GM23248 (cell line): ENCODE data around the gene YKT6. TPM values are rescaled to one million over a fixed set of nuclear protein-coding genes. Genes with fewer than 3 reads are reported as not detected.
"Not testable (repeated sequence)": the region's sequence is repeated elsewhere in the genome, so short reads cannot be mapped to it uniquely, and the experiment has no call there.

ENCODE experiments used
- DNase-seq: peaks from one replicate; pipeline ENCODE4 v3.0.0-alpha.2; 2015
- H2AFZ ChIP-seq: fragments of 200-600 bp; sonication (generic); 2 replicates; pipeline ENCODE4 v1.6.1; 2016; ENCODE audit warnings: antibody characterized with exemption
- H3F3A ChIP-seq: fragments of 200-600 bp; sonication (generic); 2 replicates; pipeline ENCODE4 v1.6.1; 2016; ENCODE audit warnings: mild to moderate bottlenecking, antibody characterized with exemption, mixed run types; ENCODE audit not compliant: insufficient read depth
- H3K27ac ChIP-seq: fragments of 200-600 bp; sonication (generic); 2 replicates; pipeline ENCODE4 v1.5.1; 2016; ENCODE audit warnings: mild to moderate bottlenecking
- H3K27me3 ChIP-seq: fragments of 200-600 bp; sonication (generic); replicated peaks from 2 replicates; pipeline ENCODE4 v1.6.1; 2016; ENCODE audit warnings: mild to moderate bottlenecking; ENCODE audit not compliant: insufficient read depth
- H3K36me3 ChIP-seq: fragments of 200-600 bp; sonication (generic); 2 replicates; pipeline ENCODE4 v1.6.1; 2016; ENCODE audit warnings: low read depth, mild to moderate bottlenecking
- H3K4me1 ChIP-seq: fragments of 200-600 bp; sonication (generic); 2 replicates; pipeline ENCODE4 v1.6.1; 2016; ENCODE audit warnings: mild to moderate bottlenecking; ENCODE audit not compliant: insufficient read depth
- H3K4me2 ChIP-seq: fragments of 200-600 bp; sonication (generic); one replicate; pipeline ENCODE4 v1.6.1; 2016; ENCODE audit warnings: mild to moderate bottlenecking; ENCODE audit not compliant: unreplicated experiment
- H3K4me3 ChIP-seq: fragments of 200-600 bp; sonication (generic); 2 replicates; pipeline ENCODE4 v1.5.1; 2016; ENCODE audit warnings: mild to moderate bottlenecking
- H3K79me2 ChIP-seq: fragments of 200-600 bp; sonication (generic); 2 replicates; pipeline ENCODE4 v1.6.1; 2016; ENCODE audit warnings: mild to moderate bottlenecking; ENCODE audit not compliant: insufficient read depth
- H3K9ac ChIP-seq: fragments of 200-600 bp; sonication (generic); 2 replicates; pipeline ENCODE4 v1.6.1; 2016; ENCODE audit warnings: mild to moderate bottlenecking
- H3K9me2 ChIP-seq: fragments of 200-600 bp; sonication (generic); 2 replicates; pipeline ENCODE4 v1.6.1; 2016; ENCODE audit warnings: mixed run types, mild to moderate bottlenecking, moderate library complexity; ENCODE audit not compliant: insufficient read depth
- H3K9me3 ChIP-seq: fragments of 200-600 bp; sonication (generic); one replicate; pipeline ENCODE4 v1.6.1; 2017; ENCODE audit warnings: low read depth
- H4K20me1 ChIP-seq: fragments of 200-600 bp; sonication (generic); 2 replicates; pipeline ENCODE4 v1.6.0; 2016; ENCODE audit not compliant: insufficient read depth
- EZH2 ChIP-seq: fragments of 200-600 bp; sonication (generic); IDR thresholded peaks from 2 replicates; pipeline ENCODE4 v1.6.1; 2018; ENCODE audit warnings: antibody characterized with exemption, mild to moderate bottlenecking; ENCODE audit not compliant: insufficient read depth, poor library complexity, severe bottlenecking
- EZH2phosphoT487 ChIP-seq: fragments of 200-600 bp; sonication (generic); IDR thresholded peaks from 2 replicates; pipeline ENCODE4 v1.6.1; 2018; ENCODE audit warnings: antibody characterized with exemption, moderate library complexity, mild to moderate bottlenecking, low read depth; ENCODE audit not compliant: insufficient read depth
- WGBS, 2 experiments: methylation state at CpG; one replicate each; pipeline ENCODE4 v1.1.6; 2015 to 2017; ENCODE audit warnings: low lambda C conversion rate in 2 of 2, low coverage in 1 of 2; ENCODE audit errors: missing lambda C conversion rate in 2 of 2; 5-methylcytosine and 5-hydroxymethylcytosine counted together
- in situ Hi-C: fragments of 300-500 bp; cut with MboI; formaldehyde crosslinking; loops from 2 replicates; pipeline ENCODE4 v1.15.0; 2020
- polyA plus RNA-seq: library from polyadenylated mRNA; unstranded; fragments of >200 nt; fragmentation: Nextera tagmentation; extraction: Ambion mirVana; gene quantifications from 2 replicates; pipeline ENCODE4 v1.2.1, GENCODE V29; 2016
- total RNA-seq: library from RNA; depleted of rRNA; stranded (reverse); fragments of >200 nt; shearing (Covaris generic); gene quantifications from 2 replicates; pipeline ENCODE4 v1.2.3, GENCODE V29; 2014

The YKT6 gene
- total and polyA plus RNA-seq, 2 experiments from 2014 or later = 108 to 148 TPM

GRCh38 chr7:44172352-44172751, 28.4 kb upstream of the YKT6 start:
- no peaks in the 10 kb centered on the region for H3K9me2 ChIP-seq
- no peaks in the 10 kb centered on the region for H3K79me2 ChIP-seq
- peaks cover 2% of the 10 kb centered on the region for H3K4me1 ChIP-seq
- H3K27ac ChIP-seq = no peak overlapping the region
- DNase-seq = no peak
- H3K4me3 ChIP-seq = no peak overlapping the region
- no peak overlapping the region for H3K4me2 ChIP-seq
- in situ Hi-C loops = no loop called here
- H3K27me3 ChIP-seq = no peaks in the 10 kb centered on the region
- no peak for TF ChIP-seq EZH2phosphoT487
- no peak for TF ChIP-seq EZH2
- H2AFZ ChIP-seq = no peak overlapping the region
- no peaks in the 10 kb centered on the region for H3K9me3 ChIP-seq
- no peaks in the 10 kb centered on the region for H3K36me3 ChIP-seq
- no peaks in the 10 kb centered on the region for H4K20me1 ChIP-seq
- no peak overlapping the region for H3K9ac ChIP-seq
- H3F3A ChIP-seq = no peaks in the 10 kb centered on the region

- Histone ChIP-seq H3K4me2 (no peak overlapping the region), H2AFZ (no peak overlapping the region), H3K4me1 (peaks cover 8% of the 10 kb centered on the region), H3K79me2 (no peaks in the 10 kb centered on the region), H4K20me1 (no peaks in the 10 kb centered on the region), H3K9me3 (no peaks in the 10 kb centered on the region), H3K9ac (no peak overlapping the region), H3F3A (0 out of 2 replicates have a peak, but pooled peaks cover 3% of the 10 kb centered on the region), H3K27me3 (no peaks in the 10 kb centered on the region), H3K36me3 (no peaks in the 10 kb centered on the region), H3K9me2 (no peaks in the 10 kb centered on the region), H3K4me3 (no peak overlapping the region), H3K27ac (no peak overlapping the region)
- in situ Hi-C loops = no loop called here
- 86% methylated on average over 6 of the region's 6 CpGs for WGBS, 2 experiments
- no peak for DNase-seq
- TF ChIP-seq EZH2phosphoT487 (no peak), EZH2 (no peak)
These were observed 27.9 kb upstream of the YKT6 start for GRCh38 chr7:44172803-44173424.

GRCh38 chr7:44173911-44174693, 26.7 kb upstream of the YKT6 start:
- no peaks in the 10 kb centered on the region for H3K79me2 ChIP-seq
- in situ Hi-C loops = no loop called here

GRCh38 chr7:44174694-44174948, 26.2 kb upstream of the YKT6 start:
- H3K79me2 ChIP-seq, H3F3A ChIP-seq, H3K27ac ChIP-seq, H3K36me3 ChIP-seq, H3K27me3 ChIP-seq, H3K4me2 ChIP-seq, H3K9ac ChIP-seq, in situ Hi-C loops, H3K4me3 ChIP-seq, H2AFZ ChIP-seq, DNase-seq, H3K9me3 ChIP-seq, H4K20me1 ChIP-seq, H3K9me2 ChIP-seq: not testable (repeated sequence)
- H3K4me1 ChIP-seq = peaks cover 11% of the 10 kb centered on the region
- 38 to 79% methylated on average over 1 of the region's 1 CpG for WGBS, 2 experiments

More at GRCh38 chr7:44173911-44174693, 26.7 kb upstream of the YKT6 start:
- Histone ChIP-seq H3K27me3 (no peaks in the 10 kb centered on the region), H2AFZ (no peak overlapping the region), H3K4me2 (no peak overlapping the region), H3F3A (0 out of 2 replicates have a peak, but pooled peaks cover 4% of the 10 kb centered on the region), H3K9me2 (no peaks in the 10 kb centered on the region), H3K4me3 (no peak overlapping the region), H3K4me1 (peaks cover 11% of the 10 kb centered on the region), H3K36me3 (no peaks in the 10 kb centered on the region), H4K20me1 (no peaks in the 10 kb centered on the region), H3K27ac (no peak overlapping the region), H3K9me3 (no peaks in the 10 kb centered on the region), H3K9ac (no peak overlapping the region)
- TF ChIP-seq EZH2phosphoT487 (no peak), EZH2 (no peak)
- no peak for DNase-seq
- 46 to 54% methylated on average over 3 of the region's 3 CpGs for WGBS, 2 experiments
